Right atrium auricular region (tissue), 2 donors: Measurements from ENCODE around the gene CNR1. TPM values are rescaled to one million over a fixed set of nuclear protein-coding genes. Genes with fewer than 3 reads are reported as not detected.

ENCODE experiments used
- DNase-seq: peaks from one replicate; pipeline ENCODE4 v3.0.0-alpha.2; 2019; ENCODE audit warnings: low spot score
- H3K27ac ChIP-seq, 2 donors: fragments of 200-600 bp; sonication (generic); 1 replicate in 1 of 2; 2 replicates in 1 of 2; pipeline ENCODE4 v1.5.1; 2016 to 2019
- H3K27me3 ChIP-seq, 2 donors: fragments of 200-600 bp; sonication (generic); one replicate each; pipeline versions ENCODE4 v1.5.1 to v1.6.0; 2017 to 2019
- H3K36me3 ChIP-seq: fragments of 200-600 bp; sonication (generic); one replicate; pipeline ENCODE4 v1.5.1; 2016
- H3K4me1 ChIP-seq, 2 donors: fragments of 200-600 bp; sonication (generic); one replicate each; pipeline versions ENCODE4 v1.5.1 to v1.6.0; 2017 to 2019
- H3K4me3 ChIP-seq, 2 donors: fragments of 200-600 bp; sonication (generic); 1 replicate in 1 of 2; 2 replicates in 1 of 2; pipeline ENCODE4 v1.5.1; 2017 to 2019; ENCODE audit warnings: mild to moderate bottlenecking in 1 of 2, moderate library complexity in 1 of 2
- H3K9me3 ChIP-seq, 2 donors: fragments of 200-600 bp; sonication (generic); one replicate each; pipeline ENCODE4 v1.5.1; 2019
- total RNA-seq, 2 donors: library from RNA; depleted of rRNA; stranded (reverse); fragments of >200 nt; gene quantifications; one replicate each; pipeline ENCODE4 v1.1.0, GENCODE V29; 2016
- TF ChIP-seq, protein P1 (sequence below), 2 donors: fragments of 200-600 bp; sonication (generic); IDR thresholded peaks; one replicate each; pipeline ENCODE4 v1.5.1; 2019; ENCODE audit warnings: antibody characterized with exemption in 2 of 2

Gene CNR1
- total RNA-seq, 2 donors from 2014 or later: 1.3 to 1.7 TPM

DNA sequence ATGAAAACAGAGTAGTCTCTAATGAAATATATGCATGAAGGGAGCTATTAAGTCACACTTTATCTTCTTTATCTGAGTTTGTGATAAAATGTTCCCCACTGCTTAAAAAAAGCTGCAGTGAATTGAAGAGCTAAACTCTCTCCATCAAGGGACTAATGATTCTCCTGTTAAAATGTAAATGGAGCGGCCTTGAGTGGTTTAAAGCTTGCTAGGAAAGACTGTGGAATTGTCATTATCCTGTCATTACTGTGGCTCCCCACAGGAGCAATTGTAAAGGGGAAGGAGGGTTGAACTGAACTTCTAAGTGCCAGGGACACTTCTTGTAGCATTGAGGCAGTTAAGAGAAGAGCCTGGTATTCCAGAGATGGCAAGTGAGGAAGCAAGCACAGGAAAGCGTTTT, 17.3 kb upstream of the CNR1 start:
- H3K9me3 ChIP-seq: no peaks in the 10 kb centered on the region
- H3K4me1 ChIP-seq: no peaks in the 10 kb centered on the region
- no peaks in the 10 kb centered on the region for H3K36me3 ChIP-seq
- TF ChIP-seq, protein P1, sequence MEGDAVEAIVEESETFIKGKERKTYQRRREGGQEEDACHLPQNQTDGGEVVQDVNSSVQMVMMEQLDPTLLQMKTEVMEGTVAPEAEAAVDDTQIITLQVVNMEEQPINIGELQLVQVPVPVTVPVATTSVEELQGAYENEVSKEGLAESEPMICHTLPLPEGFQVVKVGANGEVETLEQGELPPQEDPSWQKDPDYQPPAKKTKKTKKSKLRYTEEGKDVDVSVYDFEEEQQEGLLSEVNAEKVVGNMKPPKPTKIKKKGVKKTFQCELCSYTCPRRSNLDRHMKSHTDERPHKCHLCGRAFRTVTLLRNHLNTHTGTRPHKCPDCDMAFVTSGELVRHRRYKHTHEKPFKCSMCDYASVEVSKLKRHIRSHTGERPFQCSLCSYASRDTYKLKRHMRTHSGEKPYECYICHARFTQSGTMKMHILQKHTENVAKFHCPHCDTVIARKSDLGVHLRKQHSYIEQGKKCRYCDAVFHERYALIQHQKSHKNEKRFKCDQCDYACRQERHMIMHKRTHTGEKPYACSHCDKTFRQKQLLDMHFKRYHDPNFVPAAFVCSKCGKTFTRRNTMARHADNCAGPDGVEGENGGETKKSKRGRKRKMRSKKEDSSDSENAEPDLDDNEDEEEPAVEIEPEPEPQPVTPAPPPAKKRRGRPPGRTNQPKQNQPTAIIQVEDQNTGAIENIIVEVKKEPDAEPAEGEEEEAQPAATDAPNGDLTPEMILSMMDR (IDR thresholded peaks at IDR 0.05): no peak
- no peak overlapping the region for H3K27ac ChIP-seq
- DNase-seq: no peak
- H3K4me3 ChIP-seq: no peak overlapping the region
- no peaks in the 10 kb centered on the region for H3K27me3 ChIP-seq

DNA sequence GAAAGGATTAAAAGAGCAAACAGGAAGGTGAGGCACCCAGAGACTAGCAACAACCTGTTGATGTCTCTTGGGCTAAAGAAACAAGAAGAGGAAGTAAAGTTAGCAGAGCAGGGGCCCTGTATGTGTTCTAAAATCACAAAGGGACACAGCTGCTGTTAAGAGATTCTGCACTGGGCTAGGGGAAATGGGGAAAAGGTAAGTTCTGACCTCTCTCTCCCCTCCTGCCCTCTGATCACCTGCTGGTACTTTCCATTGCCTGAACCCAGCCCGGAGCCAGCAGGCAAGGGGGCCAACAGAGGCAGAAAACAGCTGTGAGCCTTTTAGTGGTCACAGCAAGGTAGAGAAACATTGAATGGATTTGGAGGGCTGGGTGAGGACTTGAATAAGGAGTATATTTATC, 13.5 kb upstream of the CNR1 start:
- H3K27me3 ChIP-seq: no peaks in the 10 kb centered on the region
- H3K9me3 ChIP-seq: no peaks in the 10 kb centered on the region
- H3K4me1 ChIP-seq: no peaks in the 10 kb centered on the region
- no peaks in the 10 kb centered on the region for H3K36me3 ChIP-seq
- H3K4me3 ChIP-seq: no peak overlapping the region
- DNase-seq: no peak
- no peak overlapping the region for H3K27ac ChIP-seq
- TF ChIP-seq, protein P1 (IDR thresholded peaks at IDR 0.05): no peak

DNA sequence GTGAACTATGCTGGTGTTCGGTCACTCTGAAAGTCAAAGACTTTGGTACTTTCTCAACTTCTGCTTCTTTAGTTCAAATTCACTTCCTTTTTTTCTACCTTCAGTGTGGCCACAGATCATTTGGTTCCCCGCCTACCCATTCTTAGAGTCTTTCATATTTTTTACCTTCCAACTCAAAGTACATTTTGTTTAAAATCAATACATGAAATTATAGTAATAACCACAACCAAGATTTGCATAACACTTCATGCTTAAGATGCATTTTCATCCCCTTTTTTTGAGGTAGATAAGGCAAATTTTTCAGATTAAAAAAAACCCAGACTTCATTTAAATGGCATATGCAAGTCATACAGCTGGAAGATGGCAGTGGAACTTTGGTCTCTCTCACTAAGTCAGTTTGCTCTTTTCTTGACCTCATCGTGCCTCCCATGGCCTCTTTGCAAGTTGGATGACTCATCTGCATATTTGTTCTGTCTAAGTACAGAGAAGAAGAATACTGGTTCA, 11.9 kb upstream of the CNR1 start:
- no peak for DNase-seq
- Histone ChIP-seq H3K27me3 (no peaks in the 10 kb centered on the region), H3K4me3 (no peak overlapping the region), H3K36me3 (no peaks in the 10 kb centered on the region), H3K9me3 (no peaks in the 10 kb centered on the region), H3K4me1 (no peaks in the 10 kb centered on the region), H3K27ac (no peak overlapping the region)
- TF ChIP-seq, protein P1 (IDR thresholded peaks at IDR 0.05): no peak

DNA sequence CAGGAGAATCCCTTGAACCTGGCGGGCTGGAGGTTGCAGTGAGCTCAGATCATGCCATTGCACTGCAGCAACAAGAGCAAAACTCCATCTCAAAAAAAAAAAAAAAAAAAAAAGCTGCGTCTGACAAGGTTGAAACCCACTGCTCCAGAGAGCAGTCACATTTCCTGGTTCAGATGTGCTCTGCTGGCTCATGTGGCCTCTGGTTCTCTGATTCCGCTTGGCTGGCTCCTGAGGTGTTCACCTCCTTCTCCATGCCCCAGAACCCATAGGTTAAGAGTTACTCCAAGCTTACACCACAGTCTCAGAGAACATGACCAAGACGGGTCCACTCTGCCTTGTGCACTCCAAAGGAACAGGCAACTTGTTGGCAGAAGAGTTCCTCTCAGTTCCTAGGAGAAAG, 8.8 kb upstream of the CNR1 start:
- H3K27ac ChIP-seq: no peak overlapping the region

DNA sequence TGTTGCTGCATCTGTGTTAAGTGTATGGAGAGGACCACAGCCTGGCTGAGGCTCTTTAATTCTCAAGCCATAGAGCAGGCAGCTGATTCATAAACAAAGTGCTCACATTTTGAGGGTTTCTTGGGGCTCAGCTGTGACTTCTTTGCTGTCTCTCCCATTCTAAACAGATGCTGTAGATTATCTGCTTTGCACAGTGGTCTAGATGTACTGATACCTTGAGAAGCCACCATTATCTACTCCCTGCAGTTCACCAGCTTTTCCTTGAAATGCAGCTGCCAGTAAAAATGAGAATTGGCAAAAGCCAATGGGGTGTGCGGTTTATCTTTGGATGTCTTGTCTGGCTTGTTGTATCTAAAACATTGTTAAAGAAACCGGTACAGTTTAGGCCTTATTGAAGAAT, 5.2 kb upstream of the CNR1 start:
- no peak for DNase-seq
- no peaks in the 10 kb centered on the region for H3K9me3 ChIP-seq
- peaks cover 0 to 7% of the 10 kb centered on the region in 2 donors for H3K27me3 ChIP-seq

More for the DNA sequence above, 8.8 kb upstream of the CNR1 start:
- H3K4me1 ChIP-seq: no peaks in the 10 kb centered on the region
- TF ChIP-seq, protein P1 (IDR thresholded peaks at IDR 0.05): no peak
- no peaks in the 10 kb centered on the region for H3K36me3 ChIP-seq
- no peaks in the 10 kb centered on the region for H3K27me3 ChIP-seq
- no peaks in the 10 kb centered on the region for H3K9me3 ChIP-seq
- DNase-seq: no peak
- no peak overlapping the region for H3K4me3 ChIP-seq

More for the DNA sequence above, 5.2 kb upstream of the CNR1 start:
- TF ChIP-seq, protein P1 (IDR thresholded peaks at IDR 0.05): no peak
- Histone ChIP-seq H3K4me3 (no peak overlapping the region), H3K36me3 (no peaks in the 10 kb centered on the region), H3K27ac (no peak overlapping the region), H3K4me1 (peaks cover 0 to 10% of the 10 kb centered on the region in 2 donors)
